Fibroblast of lung (primary cell): ENCODE measurements around the gene KRTAP3-2. TPM values are rescaled to one million over a fixed set of nuclear protein-coding genes. Genes with fewer than 3 reads are reported as not detected.

Source experiments
- DNase-seq, 2 donors: peaks; one replicate each; pipeline versions ENCODE4 v3.0.0 to v3.0.0-alpha.2; 2010; ENCODE audit warnings: low read depth in 2 of 2
- H2AFZ ChIP-seq: 2 replicates; pipeline ENCODE4 v1.5.1; 2012; ENCODE audit warnings: low read length, control low read depth, inconsistent platforms
- H3K27ac ChIP-seq: 2 replicates; pipeline ENCODE4 v1.5.1; 2011; ENCODE audit warnings: low read length, control low read depth; ENCODE audit not compliant: insufficient read depth
- H3K27me3 ChIP-seq: 2 replicates; pipeline ENCODE4 v1.5.1; 2011; ENCODE audit warnings: mild to moderate bottlenecking, low read length; ENCODE audit not compliant: control insufficient read depth, insufficient read depth
- H3K36me3 ChIP-seq: 2 replicates; pipeline ENCODE4 v1.5.1; 2011; ENCODE audit warnings: low read length; ENCODE audit not compliant: control insufficient read depth, insufficient read depth
- H3K4me1 ChIP-seq: 2 replicates; pipeline ENCODE4 v1.5.1; 2011; ENCODE audit warnings: low read length; ENCODE audit not compliant: control insufficient read depth, insufficient read depth; ENCODE audit errors: extremely low read depth
- H3K4me2 ChIP-seq: 2 replicates; pipeline ENCODE4 v1.5.1; 2011; ENCODE audit warnings: low read length, control low read depth; ENCODE audit not compliant: insufficient read depth; ENCODE audit errors: extremely low read depth
- H3K4me3 ChIP-seq, 4 experiments: fragments of 200-600 bp in 1 of 4; sonication (generic) in 1 of 4; replicated peaks in 1 of 4; 2 replicates each; pipeline ENCODE4 v1.5.1; 2011 to 2016; ENCODE audit warnings: low read length in 4 of 4, low read depth in 3 of 4, mild to moderate bottlenecking in 3 of 4, control low read depth in 2 of 4, inconsistent platforms in 1 of 4, mixed read lengths in 1 of 4; ENCODE audit not compliant: insufficient read depth in 1 of 4; ENCODE audit errors: control extremely low read depth in 1 of 4
- H3K79me2 ChIP-seq: 2 replicates; pipeline ENCODE4 v1.5.1; 2012; ENCODE audit warnings: mild to moderate bottlenecking, low read length, inconsistent platforms; ENCODE audit not compliant: control insufficient read depth, insufficient read depth
- H3K9ac ChIP-seq: 2 replicates; pipeline ENCODE4 v1.5.1; 2011; ENCODE audit warnings: mild to moderate bottlenecking, low read length, control low read depth; ENCODE audit not compliant: insufficient read depth
- H3K9me3 ChIP-seq: 2 replicates; pipeline ENCODE4 v1.5.1; 2012; ENCODE audit warnings: low read depth, low read length; ENCODE audit not compliant: control insufficient read depth, insufficient read depth
- H4K20me1 ChIP-seq: 2 replicates; pipeline ENCODE4 v1.5.1; 2011; ENCODE audit warnings: low read length; ENCODE audit not compliant: control insufficient read depth, insufficient read depth; ENCODE audit errors: extremely low read depth
- EZH2 ChIP-seq: IDR thresholded peaks from 2 replicates; pipeline ENCODE4 v1.5.1; 2012; ENCODE audit warnings: low read length, control low read depth, mild to moderate bottlenecking; ENCODE audit errors: missing control alignments
- polyA plus RNA-seq, 2 donors: library from polyadenylated mRNA; depleted of rRNA in 1 of 2; stranded (reverse) in 1 of 2; unstranded in 1 of 2; fragments of >200 nt; gene quantifications; 2 replicates each; pipeline ENCODE4 v1.2.1, GENCODE V29; 2011 to 2012; ENCODE audit warnings: missing spikeins in 1 of 2
- total RNA-seq: library from RNA; depleted of rRNA; stranded (reverse); fragments of >200 nt; gene quantifications from 2 replicates; pipeline ENCODE4 v1.2.1, GENCODE V29; 2014
- TF ChIP-seq, protein P1 (sequence below), 2 donors: IDR thresholded peaks in 1 of 2; conservative IDR thresholded peaks in 1 of 2; 1 replicate in 1 of 2; 2 replicates in 1 of 2; pipeline ENCODE4 v1.5.1; 2011 to 2012; ENCODE audit warnings: low read length in 2 of 2, control low read depth in 1 of 2, inconsistent platforms in 1 of 2, low read depth in 1 of 2, mild to moderate bottlenecking in 1 of 2

Gene KRTAP3-2
- total and polyA plus RNA-seq, 2 donors (not counting 1 experiment from before 2014, with no cell fraction given), result not detected

GRCh38 chr17:40978575-40979151 is 21.0 kb downstream of the KRTAP3-2 start:
- Histone ChIP-seq H3K36me3 (no peaks in the 10 kb centered on the region), H3K4me3 (no peak overlapping the region), H2AFZ (no peak overlapping the region), H3K79me2 (no peaks in the 10 kb centered on the region), H3K27ac (no peak overlapping the region), H3K4me1 (peaks cover 6% of the 10 kb centered on the region), H3K4me2 (no peak overlapping the region), H3K9me3 (no peaks in the 10 kb centered on the region), H4K20me1 (no peaks in the 10 kb centered on the region), H3K9ac (no peak overlapping the region), H3K27me3 (no peaks in the 10 kb centered on the region)
- no peak for DNase-seq
- TF ChIP-seq, protein P1, sequence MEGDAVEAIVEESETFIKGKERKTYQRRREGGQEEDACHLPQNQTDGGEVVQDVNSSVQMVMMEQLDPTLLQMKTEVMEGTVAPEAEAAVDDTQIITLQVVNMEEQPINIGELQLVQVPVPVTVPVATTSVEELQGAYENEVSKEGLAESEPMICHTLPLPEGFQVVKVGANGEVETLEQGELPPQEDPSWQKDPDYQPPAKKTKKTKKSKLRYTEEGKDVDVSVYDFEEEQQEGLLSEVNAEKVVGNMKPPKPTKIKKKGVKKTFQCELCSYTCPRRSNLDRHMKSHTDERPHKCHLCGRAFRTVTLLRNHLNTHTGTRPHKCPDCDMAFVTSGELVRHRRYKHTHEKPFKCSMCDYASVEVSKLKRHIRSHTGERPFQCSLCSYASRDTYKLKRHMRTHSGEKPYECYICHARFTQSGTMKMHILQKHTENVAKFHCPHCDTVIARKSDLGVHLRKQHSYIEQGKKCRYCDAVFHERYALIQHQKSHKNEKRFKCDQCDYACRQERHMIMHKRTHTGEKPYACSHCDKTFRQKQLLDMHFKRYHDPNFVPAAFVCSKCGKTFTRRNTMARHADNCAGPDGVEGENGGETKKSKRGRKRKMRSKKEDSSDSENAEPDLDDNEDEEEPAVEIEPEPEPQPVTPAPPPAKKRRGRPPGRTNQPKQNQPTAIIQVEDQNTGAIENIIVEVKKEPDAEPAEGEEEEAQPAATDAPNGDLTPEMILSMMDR (conservative IDR thresholded peaks at IDR 0.05 in 1 of 2, IDR thresholded peaks at IDR 0.05 in 1 of 2; ENCODE audit: low read depth in 1 of 2, low read length in 2 of 2), result no peak
- no peak for TF ChIP-seq EZH2

DNA sequence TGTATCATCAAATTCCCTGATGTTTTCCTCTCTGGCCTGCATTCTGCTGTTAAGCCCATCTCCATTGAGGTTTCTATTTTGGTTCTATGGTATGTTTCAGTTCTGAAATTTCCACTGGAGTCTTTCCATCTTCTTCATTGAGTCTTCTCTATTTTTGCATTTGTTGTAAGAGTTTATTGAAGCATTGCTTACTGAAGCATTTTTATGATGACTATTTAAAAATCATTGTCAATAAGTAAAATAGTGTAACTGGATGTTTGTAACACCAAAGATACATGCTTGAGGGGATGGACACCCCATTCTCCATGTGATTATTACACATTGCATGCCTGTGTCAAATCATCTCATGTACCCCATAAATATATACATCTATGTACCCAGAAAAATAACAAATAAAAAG is 24.2 kb downstream of the KRTAP3-2 start:
- H3K79me2 ChIP-seq, result no peaks in the 10 kb centered on the region
- no peak overlapping the region for H3K27ac ChIP-seq
- H3K9ac ChIP-seq, result no peak overlapping the region
- no peak for DNase-seq
- TF ChIP-seq, protein P1 (conservative IDR thresholded peaks at IDR 0.05 in 1 of 2, IDR thresholded peaks at IDR 0.05 in 1 of 2; ENCODE audit: low read depth in 1 of 2, low read length in 2 of 2), result no peak
- TF ChIP-seq EZH2, result no peak
- no peak overlapping the region for H2AFZ ChIP-seq
- H4K20me1 ChIP-seq, result no peaks in the 10 kb centered on the region
- H3K4me3 ChIP-seq, result no peak overlapping the region
- no peaks in the 10 kb centered on the region for H3K27me3 ChIP-seq
- peaks cover 2% of the 10 kb centered on the region for H3K4me1 ChIP-seq
- H3K4me2 ChIP-seq, result no peak overlapping the region
- no peaks in the 10 kb centered on the region for H3K36me3 ChIP-seq
- H3K9me3 ChIP-seq, result no peaks in the 10 kb centered on the region

GRCh38 chr17:40974366-40974765 is 25.3 kb downstream of the KRTAP3-2 start:
- Histone ChIP-seq H3K4me1 (no peaks in the 10 kb centered on the region), H3K36me3 (no peaks in the 10 kb centered on the region)
- no peak for TF ChIP-seq EZH2
- TF ChIP-seq, protein P1 (conservative IDR thresholded peaks at IDR 0.05 in 1 of 2, IDR thresholded peaks at IDR 0.05 in 1 of 2; ENCODE audit: low read depth in 1 of 2, low read length in 2 of 2), result no peak

More at GRCh38 chr17:40974366-40974765, 25.3 kb downstream of the KRTAP3-2 start:
- Histone ChIP-seq H2AFZ (no peak overlapping the region), H3K4me3 (no peak overlapping the region), H4K20me1 (no peaks in the 10 kb centered on the region), H3K79me2 (no peaks in the 10 kb centered on the region), H3K27ac (no peak overlapping the region), H3K4me2 (no peak overlapping the region), H3K9me3 (no peaks in the 10 kb centered on the region), H3K27me3 (no peaks in the 10 kb centered on the region), H3K9ac (no peak overlapping the region)
- DNase-seq, result no peak
